Activated T-cell treated with anti-CD3 and anti-CD28 coated beads, Interleukin-2, amount 50 U/mL, for 4 hours (primary cell): ENCODE results near the gene CDC42SE2. TPM values are rescaled to one million over a fixed set of nuclear protein-coding genes. Genes with fewer than 3 reads are reported as not detected.
"Not testable (repeated sequence)": the region's sequence is repeated elsewhere in the genome, so short reads cannot be mapped to it uniquely, and the experiment has no call there.

Experiments
- ATAC-seq, 2 donors: fragments of 200-7000 bp; cut with Tn5 transposase; one replicate each; pipeline ENCODE4 v1.10.0; 2021
- DNase-seq: peaks from one replicate; pipeline ENCODE4 v3.0.0-alpha.2; 2020
- H3K27me3 Mint-ChIP-seq: one replicate; pipeline ENCODE4 v1.8.0; 2021; ENCODE audit warnings: low read depth, mixed read lengths
- H3K36me3 Mint-ChIP-seq: one replicate; pipeline ENCODE4 v1.8.0; 2022; ENCODE audit warnings: mixed read lengths; ENCODE audit not compliant: insufficient read depth
- H3K4me1 Mint-ChIP-seq: one replicate; pipeline ENCODE4 v1.8.0; 2021; ENCODE audit warnings: low read depth, mixed read lengths
- H3K4me3 Mint-ChIP-seq: one replicate; pipeline ENCODE4 v1.8.0; 2021; ENCODE audit warnings: mild to moderate bottlenecking, moderate library complexity, mixed read lengths
- H3K9me3 Mint-ChIP-seq: one replicate; pipeline ENCODE4 v1.8.0; 2021; ENCODE audit warnings: mixed read lengths
- total RNA-seq, 3 donors: library from RNA; stranded (reverse); gene quantifications; one replicate each; pipeline ENCODE4 v1.2.1, GENCODE V29; 2021

CDC42SE2 gene
- total RNA-seq, 3 donors from 2014 or later, result 89.3 to 103 (median 97.5) TPM

DNA sequence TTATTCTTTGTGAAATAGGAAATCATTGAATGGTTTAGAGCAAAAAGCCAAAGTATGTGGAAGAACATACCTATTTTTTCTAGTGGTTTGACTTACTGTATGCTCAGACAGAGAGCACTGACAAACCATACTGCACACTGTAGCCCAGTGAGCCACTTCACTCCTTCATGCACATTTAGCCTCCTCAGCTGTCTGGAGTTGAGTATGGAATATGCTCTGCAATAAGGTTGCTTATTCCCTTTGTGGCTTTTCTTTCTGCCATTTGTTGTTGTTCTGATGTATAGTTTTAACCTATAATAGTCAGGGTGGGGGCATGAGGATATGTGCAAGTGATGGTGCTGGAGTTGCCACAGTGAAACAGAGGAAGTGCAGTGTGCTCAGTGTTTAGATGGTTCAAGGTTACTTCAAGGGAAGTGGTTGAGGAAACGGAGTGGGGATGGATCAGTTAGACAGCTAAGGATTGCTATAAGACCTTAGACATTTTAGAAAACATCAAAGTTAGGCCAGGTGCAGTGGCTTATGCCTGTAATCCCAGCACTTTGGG, 100.7 kb downstream of the CDC42SE2 start:
- DNase-seq (no peak), ATAC-seq (peak in 1 of 2 donors; percentile 45)
- Mint-ChIP-seq H3K4me1 (peaks cover 75% of the 10 kb centered on the region), H3K4me3 (no peak overlapping the region), H3K36me3 (peaks cover 56% of the 10 kb centered on the region), H3K27me3 (no peaks in the 10 kb centered on the region), H3K9me3 (no peaks in the 10 kb centered on the region)

DNA sequence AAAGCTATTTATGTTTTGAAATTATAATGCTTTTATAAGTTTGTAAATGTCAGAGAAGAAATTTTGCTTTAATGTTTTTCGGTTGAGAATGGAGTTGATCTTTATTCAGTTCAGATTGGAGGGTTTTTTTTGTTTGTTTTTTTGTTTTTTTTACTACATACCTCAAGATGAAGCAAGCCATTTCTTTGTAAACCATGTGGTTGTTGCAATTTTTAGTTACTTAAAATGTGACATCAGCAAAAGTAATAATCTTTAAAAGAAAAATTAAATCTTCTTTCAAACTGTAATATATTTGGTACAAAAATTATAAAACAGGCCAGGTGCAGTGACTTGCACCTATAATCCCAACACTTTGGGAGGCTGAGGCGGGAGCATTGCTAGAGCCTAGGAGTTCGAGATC, 102.6 kb downstream of the CDC42SE2 start:
- H3K27me3 Mint-ChIP-seq, result no peaks in the 10 kb centered on the region
- DNase-seq (no peak), ATAC-seq (no peak)
- peaks cover 81% of the 10 kb centered on the region for H3K4me1 Mint-ChIP-seq
- no peak overlapping the region for H3K4me3 Mint-ChIP-seq
- peaks cover 47% of the 10 kb centered on the region for H3K36me3 Mint-ChIP-seq
- H3K9me3 Mint-ChIP-seq, result no peaks in the 10 kb centered on the region

- Mint-ChIP-seq H3K4me1 (peaks cover 81% of the 10 kb centered on the region), H3K9me3 (no peaks in the 10 kb centered on the region), H3K4me3 (peak overlapping the region; percentile 16), H3K36me3 (peaks cover 40% of the 10 kb centered on the region), H3K27me3 (no peaks in the 10 kb centered on the region)
- ATAC-seq (peak in 1 of 2 donors; percentile 39), DNase-seq (no peak)
These were observed 103.5 kb downstream of the CDC42SE2 start for GRCh38 chr5:131367219-131367860.

- no peak overlapping the region for H3K4me3 Mint-ChIP-seq
- no peaks in the 10 kb centered on the region for H3K27me3 Mint-ChIP-seq
- H3K9me3 Mint-ChIP-seq, result no peaks in the 10 kb centered on the region
- H3K36me3 Mint-ChIP-seq, result peaks cover 45% of the 10 kb centered on the region
- H3K4me1 Mint-ChIP-seq, result peaks cover 92% of the 10 kb centered on the region
- DNase-seq, result no peak
- no peak for ATAC-seq
These were observed 105.0 kb downstream of the CDC42SE2 start for GRCh38 chr5:131368866-131369265.

DNA sequence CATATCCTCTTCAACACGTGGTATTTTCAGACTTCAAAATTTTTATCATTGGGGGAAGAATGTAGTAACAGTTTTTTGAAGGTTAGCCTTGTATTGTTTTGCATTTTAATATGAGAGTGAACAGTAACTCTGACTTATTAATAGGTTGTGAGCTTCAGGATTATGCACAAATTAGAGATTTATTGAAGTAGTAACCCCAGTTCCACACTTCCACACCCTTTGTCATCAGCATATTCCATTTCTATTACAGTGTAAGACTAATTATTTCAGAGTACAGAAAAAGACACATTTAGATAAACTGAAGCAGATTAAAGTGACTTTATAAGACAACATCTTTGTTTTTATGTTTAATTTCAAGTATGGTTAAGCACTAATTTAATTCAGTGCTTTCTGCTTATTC, 105.7 kb downstream of the CDC42SE2 start:
- DNase-seq (no peak), ATAC-seq (no peak)
- Mint-ChIP-seq H3K4me1 (peaks cover 89% of the 10 kb centered on the region), H3K9me3 (no peaks in the 10 kb centered on the region), H3K4me3 (no peak overlapping the region), H3K27me3 (no peaks in the 10 kb centered on the region), H3K36me3 (peaks cover 41% of the 10 kb centered on the region)

DNA sequence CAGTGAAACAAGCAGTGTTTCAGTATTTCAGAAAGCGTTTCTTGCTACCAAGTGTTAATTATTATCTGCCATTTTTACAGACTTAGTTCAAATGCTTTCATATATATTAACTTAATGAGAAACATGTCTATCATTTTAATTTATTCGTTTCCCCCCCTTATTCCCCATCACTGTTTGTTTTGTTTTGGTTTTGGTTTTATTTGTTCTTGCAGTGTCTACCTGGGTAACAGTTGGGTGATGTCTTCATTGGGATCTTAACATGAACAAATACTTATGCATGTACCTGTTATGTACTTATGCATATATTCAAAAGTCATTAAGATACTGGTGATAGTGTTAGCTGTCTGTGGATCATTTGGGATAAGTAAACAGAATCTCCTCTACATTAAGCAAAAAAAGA, 108.0 kb downstream of the CDC42SE2 start:
- ATAC-seq (no peak), DNase-seq (no peak)
- Mint-ChIP-seq H3K9me3 (no peaks in the 10 kb centered on the region), H3K4me1 (peaks cover 90% of the 10 kb centered on the region), H3K36me3 (peaks cover 39% of the 10 kb centered on the region), H3K4me3 (no peak overlapping the region), H3K27me3 (no peaks in the 10 kb centered on the region)

GRCh38 chr5:131373265-131373664, 109.4 kb downstream of the CDC42SE2 start:
- H3K4me1 Mint-ChIP-seq, result peaks cover 91% of the 10 kb centered on the region
- DNase-seq (no peak), ATAC-seq (peak; percentile 37 to 46)

DNA sequence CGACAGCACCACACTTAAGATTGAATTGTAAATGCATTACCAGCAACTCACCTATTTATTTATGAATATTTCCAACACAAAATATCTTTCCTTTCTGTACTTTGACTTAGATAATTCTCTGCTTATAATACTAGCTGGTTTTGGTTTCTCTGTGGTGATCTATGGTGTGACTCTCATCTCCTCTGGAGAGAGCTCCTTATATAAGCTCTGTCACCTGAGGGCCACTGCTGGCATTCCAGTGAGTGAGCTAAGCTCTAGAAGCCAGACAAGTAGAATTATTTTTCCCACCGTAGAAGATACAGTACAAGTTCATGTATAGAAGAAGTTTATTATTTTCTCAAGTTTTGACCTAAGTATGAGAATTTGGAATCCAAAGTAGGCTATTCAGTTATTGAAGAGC, 111.5 kb downstream of the CDC42SE2 start:
- ATAC-seq (peak in 1 of 2 donors; percentile 22), DNase-seq (no peak)
- H3K27me3 Mint-ChIP-seq, result no peaks in the 10 kb centered on the region
- no peaks in the 10 kb centered on the region for H3K9me3 Mint-ChIP-seq
- H3K4me3 Mint-ChIP-seq, result peak overlapping the region; percentile 9
- peaks cover 23% of the 10 kb centered on the region for H3K36me3 Mint-ChIP-seq
- peaks cover 91% of the 10 kb centered on the region for H3K4me1 Mint-ChIP-seq

More at GRCh38 chr5:131373265-131373664, 109.4 kb downstream of the CDC42SE2 start:
- H3K36me3 Mint-ChIP-seq, result peaks cover 34% of the 10 kb centered on the region
- H3K9me3 Mint-ChIP-seq, result no peaks in the 10 kb centered on the region
- no peaks in the 10 kb centered on the region for H3K27me3 Mint-ChIP-seq
- H3K4me3 Mint-ChIP-seq, result peak overlapping the region; percentile 41

DNA sequence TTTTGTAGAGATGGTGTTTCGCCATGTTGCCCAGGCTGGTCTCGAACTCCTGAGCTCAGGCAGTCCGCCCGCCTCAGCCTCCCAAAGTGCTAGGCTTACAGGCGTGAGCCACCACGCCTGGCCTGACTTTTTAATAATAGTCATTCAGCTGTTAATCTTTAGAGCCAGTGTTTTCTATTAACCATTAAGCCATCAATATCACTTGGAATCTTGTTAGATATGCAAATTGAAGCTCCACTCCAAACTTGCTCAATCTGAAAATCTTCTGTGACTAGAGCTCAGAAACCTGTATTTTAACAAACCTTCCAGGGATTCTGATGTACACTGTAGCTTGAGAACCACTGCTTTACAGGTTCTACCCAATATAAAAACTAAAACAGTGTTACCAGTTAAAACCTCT, 113.5 kb downstream of the CDC42SE2 start:
- ATAC-seq (no peak), DNase-seq (no peak)
- H3K4me3 Mint-ChIP-seq, result no peak overlapping the region
- H3K4me1 Mint-ChIP-seq, result peaks cover 90% of the 10 kb centered on the region
- H3K36me3 Mint-ChIP-seq, result peaks cover 29% of the 10 kb centered on the region
- no peaks in the 10 kb centered on the region for H3K27me3 Mint-ChIP-seq
- H3K9me3 Mint-ChIP-seq, result peaks cover 4% of the 10 kb centered on the region

- Mint-ChIP-seq H3K4me1 (peaks cover 91% of the 10 kb centered on the region), H3K4me3 (no peak overlapping the region), H3K9me3 (peaks cover 4% of the 10 kb centered on the region), H3K27me3 (no peaks in the 10 kb centered on the region), H3K36me3 (peaks cover 29% of the 10 kb centered on the region)
- DNase-seq (no peak), ATAC-seq (no peak)
These were observed 114.0 kb downstream of the CDC42SE2 start for GRCh38 chr5:131377785-131378325.

DNA sequence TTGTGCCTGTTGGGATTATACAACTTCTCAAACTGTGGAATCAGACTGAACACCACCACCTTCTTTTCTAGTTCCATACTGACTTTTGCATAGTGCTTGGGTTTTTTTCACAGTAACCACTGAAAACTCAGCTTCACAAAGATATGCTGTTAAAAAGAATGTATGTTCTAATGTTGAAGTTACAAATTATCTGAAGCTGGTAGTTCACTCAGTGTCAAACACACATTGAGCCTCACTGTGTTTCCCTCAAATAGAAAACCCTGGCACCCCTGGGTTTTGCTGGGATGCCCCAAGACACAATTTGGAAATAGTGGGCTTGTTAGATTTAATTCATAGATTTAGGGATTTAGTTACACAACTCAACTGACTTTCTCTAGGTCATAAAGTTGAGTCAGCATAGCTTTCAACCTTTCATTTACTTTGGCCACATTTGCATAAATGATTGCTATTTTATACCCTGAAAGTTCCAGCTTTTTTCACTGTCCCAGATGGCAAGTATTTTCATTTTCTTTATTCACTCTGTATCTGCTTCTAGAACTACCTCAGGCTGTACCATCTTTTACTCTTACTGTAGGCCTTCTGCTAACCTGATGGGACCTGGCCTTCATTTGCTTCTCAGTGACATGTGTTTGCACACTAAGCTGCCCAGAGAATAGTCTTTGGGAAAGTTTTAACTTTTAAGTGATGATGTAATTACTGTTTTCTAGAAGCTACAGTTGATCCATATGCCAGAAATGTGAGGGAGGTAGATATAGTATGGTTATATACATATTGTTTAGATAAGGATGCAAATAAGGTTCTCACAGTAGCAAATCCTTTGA, 115.1 kb downstream of the CDC42SE2 start:
- Mint-ChIP-seq H3K4me1 (peaks cover 91% of the 10 kb centered on the region), H3K4me3 (peak overlapping the region; percentile 0), H3K27me3 (no peaks in the 10 kb centered on the region), H3K9me3 (peaks cover 4% of the 10 kb centered on the region), H3K36me3 (peaks cover 20% of the 10 kb centered on the region)
- DNase-seq (no peak), ATAC-seq (peak; percentile 19)

DNA sequence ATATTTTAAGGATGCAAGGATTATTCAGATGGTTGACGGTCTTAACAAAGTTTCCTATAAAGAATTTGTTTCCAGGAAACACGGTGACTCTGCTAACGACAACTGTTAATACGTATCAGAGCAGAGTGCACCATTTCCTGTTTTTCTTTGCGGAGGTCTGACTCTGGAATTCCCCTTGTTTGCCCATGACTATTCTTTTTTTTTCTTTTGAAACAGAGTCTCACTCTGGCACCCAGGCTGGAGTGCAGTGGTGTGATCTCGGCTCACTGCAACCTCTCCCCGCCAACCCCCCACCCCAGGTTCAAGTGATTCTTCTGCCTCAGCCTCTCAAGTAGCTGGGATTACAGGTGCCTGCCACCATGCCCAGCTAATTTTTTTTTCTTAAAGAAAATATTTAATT, 115.9 kb downstream of the CDC42SE2 start:
- Mint-ChIP-seq H3K9me3 (peaks cover 4% of the 10 kb centered on the region), H3K4me3 (peak overlapping the region; percentile 33), H3K4me1 (peaks cover 94% of the 10 kb centered on the region), H3K36me3 (peaks cover 19% of the 10 kb centered on the region), H3K27me3 (no peaks in the 10 kb centered on the region)
- peak; percentile 63 to 65 for ATAC-seq
- peak; percentile 66 for DNase-seq

DNA sequence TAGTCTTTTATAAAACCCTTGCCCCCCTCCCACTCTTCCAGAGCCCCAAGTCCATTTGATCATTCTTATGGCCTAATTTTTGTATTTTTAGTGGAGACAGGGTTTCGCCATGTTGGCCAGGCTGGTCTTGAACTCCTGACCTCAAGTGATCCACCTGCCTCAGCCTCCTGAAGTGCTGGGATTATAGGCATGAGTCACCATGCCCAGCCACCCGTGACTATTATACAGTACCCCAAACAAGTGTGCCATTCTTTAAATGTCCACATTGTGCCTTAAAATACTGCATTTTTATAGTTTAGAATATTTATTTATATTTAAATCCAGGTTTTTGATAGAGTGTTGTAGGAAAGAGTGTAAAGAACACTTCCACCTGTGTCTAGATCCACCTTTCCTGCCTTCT, 116.4 kb downstream of the CDC42SE2 start:
- not testable (repeated sequence) for H3K4me3 Mint-ChIP-seq, ATAC-seq, H3K27me3 Mint-ChIP-seq, DNase-seq, H3K9me3 Mint-ChIP-seq
- H3K4me1 Mint-ChIP-seq, result peaks cover 93% of the 10 kb centered on the region
- peaks cover 23% of the 10 kb centered on the region for H3K36me3 Mint-ChIP-seq

GRCh38 chr5:131381021-131381420, 117.2 kb downstream of the CDC42SE2 start:
- Mint-ChIP-seq H3K4me3 (peak overlapping the region; percentile 46), H3K27me3 (no peaks in the 10 kb centered on the region), H3K9me3 (peaks cover 4% of the 10 kb centered on the region), H3K4me1 (peaks cover 93% of the 10 kb centered on the region), H3K36me3 (peaks cover 29% of the 10 kb centered on the region)
- no peak for ATAC-seq
- DNase-seq, result no peak
